Transverse colon (tissue), 4 donors: Measurements from ENCODE around the gene FSTL1. TPM values are rescaled to one million over a fixed set of nuclear protein-coding genes. Genes with fewer than 3 reads are reported as not detected.
A peak's percentile ranks its signal among the peaks of the same experiment; 100 is the strongest.

Experiments used
- DNase-seq: peaks from one replicate; pipeline ENCODE4 v3.0.0-alpha.2; 2019
- H3K27ac ChIP-seq, 4 donors: fragments of 200-600 bp; sonication (generic); 2 replicates each; pipeline ENCODE4 v1.5.1; 2016 to 2018; ENCODE audit warnings: inconsistent platforms in 4 of 4
- H3K27me3 ChIP-seq: fragments of 200-600 bp; sonication (generic); 2 replicates; pipeline ENCODE4 v1.5.1; 2017; ENCODE audit warnings: inconsistent platforms
- H3K36me3 ChIP-seq, 4 donors: fragments of 200-600 bp; sonication (generic); 2 replicates each; pipeline ENCODE4 v1.5.1; 2017 to 2019; ENCODE audit warnings: inconsistent platforms in 4 of 4
- H3K4me1 ChIP-seq, 4 donors: fragments of 200-600 bp; sonication (generic); 2 replicates each; pipeline ENCODE4 v1.5.1; 2017 to 2020; ENCODE audit warnings: inconsistent platforms in 4 of 4
- H3K4me3 ChIP-seq, 4 donors: fragments of 200-600 bp; sonication (generic); 1 replicate in 1 of 4; 2 replicates in 3 of 4; pipeline versions ENCODE4 v1.5.1 to v1.6.1; 2017 to 2019; ENCODE audit warnings: inconsistent platforms in 4 of 4
- H3K9me3 ChIP-seq, 2 donors: fragments of 200-600 bp; sonication (generic); 2 replicates each; pipeline ENCODE4 v1.5.1; 2017 to 2019; ENCODE audit warnings: inconsistent platforms in 2 of 2
- EP300 ChIP-seq: sonication (generic); formaldehyde crosslinking; IDR thresholded peaks from one replicate; pipeline ENCODE4 v1.6.1; 2017; ENCODE audit warnings: antibody characterized with exemption, low read depth
- POLR2A ChIP-seq: fragments of 450-650 bp; IDR thresholded peaks from one replicate; pipeline ENCODE4 v1.6.1; 2016; ENCODE audit warnings: antibody characterized with exemption, mild to moderate bottlenecking, moderate library complexity
- POLR2AphosphoS5 ChIP-seq, 3 donors: sonication (generic); formaldehyde crosslinking; IDR thresholded peaks; one replicate each; pipeline ENCODE4 v1.6.1; 2016; ENCODE audit warnings: antibody characterized with exemption in 3 of 3
- WGBS, 2 donors: methylation state at CpG; one replicate each; pipeline ENCODE4 v1.1.5; 2018; ENCODE audit warnings: low coverage in 1 of 2; 5-methylcytosine and 5-hydroxymethylcytosine counted together
- in situ Hi-C, 4 donors: fragments of 200-750 bp; cut with MboI; loops; one replicate each; pipeline versions ENCODE4 v1.15.0 to v1.15.1; 2017; ENCODE audit warnings: low sequenced_read_pairs in 3 of 4, low pct_ligation_motif_present in 1 of 4, low pct_unique_long_range_greater_than_20kb in 1 of 4
- intact Hi-C: fragments of 100-400 bp; cut with DNase I; formaldehyde crosslinking; loops from one replicate; pipeline ENCODE4 v1.15.1; 2023; ENCODE audit warnings: low total_unique reads
- total RNA-seq, 4 donors: library from RNA; depleted of rRNA; stranded (reverse); fragments of >200 nt; gene quantifications; one replicate each; pipeline ENCODE4 v1.1.0, GENCODE V29; 2016
- TF ChIP-seq, protein P1 (sequence below), 5 experiments: fragments of 200-600 bp in 3 of 5; fragments of 450-650 bp in 2 of 5; sonication (generic) in 3 of 5; IDR thresholded peaks; 1 replicate in 2 of 5; 2 replicates in 3 of 5; pipeline ENCODE4 v1.5.1; 2016 to 2017; ENCODE audit warnings: antibody characterized with exemption in 5 of 5, inconsistent platforms in 3 of 5, mild to moderate bottlenecking in 2 of 5, moderate library complexity in 1 of 5

Gene FSTL1
- total RNA-seq, 4 donors from 2014 or later, result 81.2 to 106 (median 91.8) TPM

DNA sequence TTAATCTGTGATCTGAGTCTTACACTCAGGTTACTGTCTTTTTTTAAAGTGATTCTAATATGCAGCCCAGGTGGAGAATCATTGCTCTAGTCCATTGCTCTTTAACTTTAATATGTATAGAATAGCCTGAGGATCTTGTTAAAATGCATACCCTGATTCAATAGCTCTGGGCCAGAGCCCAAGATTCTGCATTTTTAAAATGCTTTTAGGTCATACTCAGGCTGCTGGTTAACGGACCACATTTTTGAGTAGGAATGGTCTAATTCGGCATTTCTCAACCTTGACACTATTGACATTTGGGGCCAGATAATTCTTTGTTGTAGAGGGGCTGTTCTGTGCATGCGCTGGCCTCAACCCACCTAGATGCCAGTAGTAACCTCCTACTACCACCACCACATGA lies 20.9 kb upstream of the FSTL1 start:
- intact Hi-C loops, result no loop called here
- no peaks in the 10 kb centered on the region for H3K36me3 ChIP-seq
- no peaks in the 10 kb centered on the region for H3K27me3 ChIP-seq
- in situ Hi-C loops, result no loop called here
- no peak overlapping the region for H3K27ac ChIP-seq
- no peaks in the 10 kb centered on the region for H3K4me1 ChIP-seq
- no peak overlapping the region for H3K4me3 ChIP-seq
- no peak for DNase-seq
- no peaks in the 10 kb centered on the region for H3K9me3 ChIP-seq
- TF ChIP-seq, protein P1, sequence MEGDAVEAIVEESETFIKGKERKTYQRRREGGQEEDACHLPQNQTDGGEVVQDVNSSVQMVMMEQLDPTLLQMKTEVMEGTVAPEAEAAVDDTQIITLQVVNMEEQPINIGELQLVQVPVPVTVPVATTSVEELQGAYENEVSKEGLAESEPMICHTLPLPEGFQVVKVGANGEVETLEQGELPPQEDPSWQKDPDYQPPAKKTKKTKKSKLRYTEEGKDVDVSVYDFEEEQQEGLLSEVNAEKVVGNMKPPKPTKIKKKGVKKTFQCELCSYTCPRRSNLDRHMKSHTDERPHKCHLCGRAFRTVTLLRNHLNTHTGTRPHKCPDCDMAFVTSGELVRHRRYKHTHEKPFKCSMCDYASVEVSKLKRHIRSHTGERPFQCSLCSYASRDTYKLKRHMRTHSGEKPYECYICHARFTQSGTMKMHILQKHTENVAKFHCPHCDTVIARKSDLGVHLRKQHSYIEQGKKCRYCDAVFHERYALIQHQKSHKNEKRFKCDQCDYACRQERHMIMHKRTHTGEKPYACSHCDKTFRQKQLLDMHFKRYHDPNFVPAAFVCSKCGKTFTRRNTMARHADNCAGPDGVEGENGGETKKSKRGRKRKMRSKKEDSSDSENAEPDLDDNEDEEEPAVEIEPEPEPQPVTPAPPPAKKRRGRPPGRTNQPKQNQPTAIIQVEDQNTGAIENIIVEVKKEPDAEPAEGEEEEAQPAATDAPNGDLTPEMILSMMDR (IDR thresholded peaks at IDR 0.05), result no peak
- TF ChIP-seq EP300 (no peak), POLR2A (no peak), POLR2AphosphoS5 (IDR thresholded peaks at IDR 0.05) (no peak)
- WGBS, 2 donors, result 78% methylated on average over 3 of the region's 3 CpGs; no CpG with 5 or more reads in 1 of the 2 donors

DNA sequence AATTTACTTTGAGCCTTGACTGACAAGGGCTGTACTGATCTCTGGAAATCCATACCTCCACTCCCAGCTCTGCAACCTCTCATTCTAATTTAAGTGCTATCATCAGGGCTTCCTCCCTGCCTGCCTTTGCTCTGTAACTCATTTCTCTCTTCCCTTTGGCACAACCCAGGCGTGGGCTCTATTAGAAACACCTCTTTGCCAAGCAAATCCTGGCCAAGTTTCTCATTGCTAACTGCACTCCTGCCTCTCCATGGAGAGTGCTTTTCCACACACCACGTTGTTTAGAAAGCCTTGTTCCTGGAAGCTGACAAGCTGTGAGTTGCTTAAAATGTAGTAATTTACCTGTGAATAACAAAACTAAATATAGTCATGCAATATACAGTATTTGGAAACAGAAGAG lies 20.1 kb upstream of the FSTL1 start:
- H3K36me3 ChIP-seq, result no peaks in the 10 kb centered on the region
- no peaks in the 10 kb centered on the region for H3K9me3 ChIP-seq
- H3K27ac ChIP-seq, result peak overlapping the region in 2 of 4 donors; percentile 29 to 45
- DNase-seq, result no peak
- 21% methylated on average over 2 of the region's 2 CpGs for WGBS, 2 donors
- no peaks in the 10 kb centered on the region for H3K27me3 ChIP-seq
- in situ Hi-C loops, result no loop called here
- intact Hi-C loops, result no loop called here
- TF ChIP-seq POLR2AphosphoS5 (IDR thresholded peaks at IDR 0.05) (peak in 1 of 3 donors; percentile 10), EP300 (no peak)
- TF ChIP-seq, protein P1 (IDR thresholded peaks at IDR 0.05), result no peak
- H3K4me3 ChIP-seq, result no peak overlapping the region
- no peaks in the 10 kb centered on the region for H3K4me1 ChIP-seq

DNA sequence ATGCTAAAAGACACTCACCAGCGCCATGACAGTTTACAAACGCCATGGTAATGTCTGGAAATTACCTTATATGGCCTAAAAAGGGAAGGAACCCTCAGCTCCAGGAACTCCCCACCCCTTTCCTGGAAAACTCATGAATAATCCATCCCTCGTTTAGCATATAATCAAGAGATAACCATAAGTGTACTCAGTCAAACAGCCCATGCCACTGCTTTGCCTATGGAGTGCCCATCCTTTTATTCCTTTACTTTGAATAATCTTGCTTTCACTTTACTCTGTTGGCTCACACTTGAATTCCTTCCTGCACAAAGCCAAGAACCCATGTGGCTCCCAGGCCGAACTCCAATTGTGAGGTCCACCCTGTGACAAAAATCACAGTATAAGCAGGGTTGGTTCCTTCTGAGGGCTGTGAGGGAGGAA lies 19.1 kb upstream of the FSTL1 start:
- Histone ChIP-seq H3K9me3 (no peaks in the 10 kb centered on the region), H3K4me1 (no peaks in the 10 kb centered on the region), H3K27me3 (no peaks in the 10 kb centered on the region), H3K4me3 (no peak overlapping the region), H3K27ac (peak overlapping the region in 1 of 4 donors; percentile 45), H3K36me3 (no peaks in the 10 kb centered on the region)
- intact Hi-C loops, result no loop called here
- 70 to 82% methylated on average over 4 of the region's 4 CpGs for WGBS, 2 donors
- DNase-seq, result no peak
- in situ Hi-C loops, result no loop called here
- no peak for TF ChIP-seq EP300
- TF ChIP-seq, protein P1 (IDR thresholded peaks at IDR 0.05), result no peak
- no peak for TF ChIP-seq POLR2A
- TF ChIP-seq POLR2AphosphoS5 (IDR thresholded peaks at IDR 0.05), result no peak

DNA sequence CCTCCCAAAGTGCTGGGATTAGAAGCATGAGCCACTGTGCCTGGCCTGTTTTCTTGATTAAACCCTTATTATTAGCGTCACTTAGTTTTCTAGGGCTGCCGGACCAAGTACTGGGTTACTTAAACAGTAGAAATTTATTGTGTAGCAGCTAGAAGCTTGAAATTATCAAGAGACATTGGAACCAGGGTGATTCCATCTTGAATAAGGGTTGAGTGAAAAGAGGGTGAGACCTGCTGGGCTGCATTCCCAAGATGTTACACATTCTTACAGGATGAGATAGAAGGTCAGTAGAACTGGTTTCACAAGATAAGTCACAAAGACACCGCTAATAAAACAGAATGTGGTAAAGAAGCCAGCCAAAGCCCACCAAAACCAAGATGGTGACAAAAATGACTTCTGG lies 18.6 kb upstream of the FSTL1 start:
- no peak for DNase-seq
- 87 to 94% methylated on average over 2 to 3 of the region's 3 CpGs for WGBS, 2 donors
- no peaks in the 10 kb centered on the region for H3K27me3 ChIP-seq
- no peak overlapping the region for H3K27ac ChIP-seq
- H3K9me3 ChIP-seq, result no peaks in the 10 kb centered on the region
- H3K36me3 ChIP-seq, result no peaks in the 10 kb centered on the region
- in situ Hi-C loops, result no loop called here
- intact Hi-C loops, result no loop called here
- TF ChIP-seq EP300 (no peak), POLR2AphosphoS5 (IDR thresholded peaks at IDR 0.05) (no peak), POLR2A (no peak)
- TF ChIP-seq, protein P1 (IDR thresholded peaks at IDR 0.05), result no peak
- no peaks in the 10 kb centered on the region for H3K4me1 ChIP-seq
- H3K4me3 ChIP-seq, result no peak overlapping the region
